Stomach (tissue), 4 donors: Measurements from ENCODE around the gene TECPR2.

Experiments
- CTCF ChIP-seq, 7 experiments: fragments of 450-650 bp in 4 of 7; fragments of 200-600 bp in 3 of 7; sonication (generic) in 3 of 7; IDR thresholded peaks; one replicate each; pipeline ENCODE4 v1.5.1; 2016 to 2019; ENCODE audit warnings: antibody characterized with exemption in 7 of 7, control low read depth in 2 of 7, mild to moderate bottlenecking in 1 of 7
- EP300 ChIP-seq: sonication (generic); formaldehyde crosslinking; IDR thresholded peaks from one replicate; pipeline ENCODE4 v1.6.1; 2017; ENCODE audit warnings: antibody characterized with exemption
- POLR2A ChIP-seq, 4 donors: fragments of 450-650 bp; IDR thresholded peaks; one replicate each; pipeline ENCODE4 v1.6.1; 2016; ENCODE audit warnings: antibody characterized with exemption in 4 of 4, control low read depth in 2 of 4, mild to moderate bottlenecking in 1 of 4, moderate library complexity in 1 of 4
- POLR2AphosphoS5 ChIP-seq, 3 donors: sonication (generic); formaldehyde crosslinking; IDR thresholded peaks; one replicate each; pipeline ENCODE4 v1.6.1; 2016; ENCODE audit warnings: antibody characterized with exemption in 3 of 3

DNA sequence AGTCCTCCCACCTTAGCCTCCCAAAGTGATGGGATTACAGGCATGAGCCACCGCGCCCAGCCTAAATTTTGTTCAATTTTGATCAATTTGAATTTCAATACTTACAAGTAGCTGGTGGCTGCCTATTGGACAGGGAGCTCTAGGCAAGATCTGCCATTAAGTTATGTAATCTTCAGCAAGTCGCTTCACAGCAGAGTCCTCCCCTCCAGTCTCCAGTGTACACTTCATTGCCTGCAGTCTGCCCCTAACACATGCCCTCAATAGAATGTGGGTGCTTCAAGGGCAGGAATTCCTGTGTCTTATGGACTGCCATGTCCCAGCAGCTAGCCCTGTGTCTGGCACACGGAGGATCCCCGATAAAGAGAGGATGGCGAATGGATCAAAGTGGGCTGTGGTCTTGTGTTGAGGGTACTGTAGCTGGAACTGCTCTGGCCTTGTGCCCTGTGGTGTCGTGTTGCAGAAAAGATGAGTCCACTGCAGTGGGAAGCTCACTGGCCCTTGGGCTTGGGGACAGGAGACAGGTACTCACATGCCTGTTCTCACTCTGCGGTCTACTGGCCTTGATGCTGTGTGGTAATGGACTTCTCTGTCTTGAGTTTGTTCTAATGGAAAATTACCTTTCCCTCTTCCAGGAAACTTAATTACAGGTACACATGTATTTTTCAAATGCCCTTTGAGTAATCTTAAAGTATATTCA lies 67.6 kb downstream of the TECPR2 start:
- TF ChIP-seq CTCF (IDR thresholded peaks at IDR 0.05): no peak
- TF ChIP-seq EP300: no peak
- TF ChIP-seq POLR2AphosphoS5 (IDR thresholded peaks at IDR 0.05): no peak
- TF ChIP-seq POLR2A (IDR thresholded peaks at IDR 0.05): no peak
